ENCODE results near the gene SYT8. TPM values are rescaled to one million over a fixed set of nuclear protein-coding genes. Genes with fewer than 3 reads are reported as not detected.

Gene SYT8
- polyA plus RNA-seq, 1 donor from 2014 or later: not detected

- no peaks in the 10 kb centered on the region for H3K36me3 ChIP-seq (ENCODE audit: insufficient read depth, low read length)
- H3K27ac ChIP-seq (ENCODE audit: low read length): no peak overlapping the region
These were observed 48.8 kb downstream of the SYT8 start for GRCh38 chr11:1883346-1884302.

GRCh38 chr11:1884303-1884700 is 49.5 kb downstream of the SYT8 start:
- H3K4me3 ChIP-seq (ENCODE audit: low read length): no peak overlapping the region
- H3K36me3 ChIP-seq (ENCODE audit: insufficient read depth, low read length): no peaks in the 10 kb centered on the region
- no peaks in the 10 kb centered on the region for H3K9me3 ChIP-seq (ENCODE audit: low read length)
- H3K27me3 ChIP-seq (ENCODE audit: insufficient read depth, low read depth, low read length): no peaks in the 10 kb centered on the region
- H2AFZ ChIP-seq (ENCODE audit: low read depth, low read length): no peak overlapping the region
- no peak overlapping the region for H3K4me2 ChIP-seq (ENCODE audit: low read length)
- no peaks in the 10 kb centered on the region for H3K79me2 ChIP-seq (replicated peaks; ENCODE audit: insufficient read depth, low read length)
- no peaks in the 10 kb centered on the region for H4K20me1 ChIP-seq (ENCODE audit: insufficient read depth)
- no peak overlapping the region for H3K27ac ChIP-seq (ENCODE audit: low read length)
- no peak overlapping the region for H3K9ac ChIP-seq (ENCODE audit: low read length)
- no peaks in the 10 kb centered on the region for H3F3A ChIP-seq (ENCODE audit: insufficient read depth, low read length, poor library complexity, severe bottlenecking)
- H3K9me2 ChIP-seq (ENCODE audit: insufficient read depth, low read length): no peaks in the 10 kb centered on the region
- TF ChIP-seq EZH2 (IDR thresholded peaks at IDR 0.05; ENCODE audit: borderline replicate concordance, insufficient read depth, low read length, poor library complexity, severe bottlenecking): no peak
- no peak for TF ChIP-seq REST (IDR thresholded peaks at IDR 0.05; ENCODE audit: borderline replicate concordance)
- TF ChIP-seq, protein P1, sequence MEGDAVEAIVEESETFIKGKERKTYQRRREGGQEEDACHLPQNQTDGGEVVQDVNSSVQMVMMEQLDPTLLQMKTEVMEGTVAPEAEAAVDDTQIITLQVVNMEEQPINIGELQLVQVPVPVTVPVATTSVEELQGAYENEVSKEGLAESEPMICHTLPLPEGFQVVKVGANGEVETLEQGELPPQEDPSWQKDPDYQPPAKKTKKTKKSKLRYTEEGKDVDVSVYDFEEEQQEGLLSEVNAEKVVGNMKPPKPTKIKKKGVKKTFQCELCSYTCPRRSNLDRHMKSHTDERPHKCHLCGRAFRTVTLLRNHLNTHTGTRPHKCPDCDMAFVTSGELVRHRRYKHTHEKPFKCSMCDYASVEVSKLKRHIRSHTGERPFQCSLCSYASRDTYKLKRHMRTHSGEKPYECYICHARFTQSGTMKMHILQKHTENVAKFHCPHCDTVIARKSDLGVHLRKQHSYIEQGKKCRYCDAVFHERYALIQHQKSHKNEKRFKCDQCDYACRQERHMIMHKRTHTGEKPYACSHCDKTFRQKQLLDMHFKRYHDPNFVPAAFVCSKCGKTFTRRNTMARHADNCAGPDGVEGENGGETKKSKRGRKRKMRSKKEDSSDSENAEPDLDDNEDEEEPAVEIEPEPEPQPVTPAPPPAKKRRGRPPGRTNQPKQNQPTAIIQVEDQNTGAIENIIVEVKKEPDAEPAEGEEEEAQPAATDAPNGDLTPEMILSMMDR (IDR thresholded peaks at IDR 0.05; ENCODE audit: poor library complexity, severe bottlenecking): no peak
- TF ChIP-seq TAF1 (IDR thresholded peaks at IDR 0.05; ENCODE audit: low read depth): no peak
- TF ChIP-seq EP300 (conservative IDR thresholded peaks at IDR 0.05; ENCODE audit: poor library complexity, severe bottlenecking): no peak
- TF ChIP-seq RAD21 (conservative IDR thresholded peaks at IDR 0.05): no peak

More at GRCh38 chr11:1883346-1884302, 48.8 kb downstream of the SYT8 start:
- TF ChIP-seq, protein P1 (IDR thresholded peaks at IDR 0.05; ENCODE audit: poor library complexity, severe bottlenecking): no peak
- TF ChIP-seq REST (IDR thresholded peaks at IDR 0.05; ENCODE audit: borderline replicate concordance) (no peak), RAD21 (conservative IDR thresholded peaks at IDR 0.05) (no peak), POLR2AphosphoS5 (IDR thresholded peaks at IDR 0.05) (no peak), EZH2 (IDR thresholded peaks at IDR 0.05; ENCODE audit: borderline replicate concordance, insufficient read depth, low read length, poor library complexity, severe bottlenecking) (no peak), SMC3 (conservative IDR thresholded peaks at IDR 0.05; ENCODE audit: poor library complexity) (no peak), EP300 (conservative IDR thresholded peaks at IDR 0.05; ENCODE audit: poor library complexity, severe bottlenecking) (no peak)
- Histone ChIP-seq H3F3A (ENCODE audit: insufficient read depth, low read length, poor library complexity, severe bottlenecking) (no peaks in the 10 kb centered on the region), H3K27me3 (ENCODE audit: insufficient read depth, low read depth, low read length) (no peaks in the 10 kb centered on the region), H3K79me2 (replicated peaks; ENCODE audit: insufficient read depth, low read length) (no peaks in the 10 kb centered on the region), H3K4me2 (ENCODE audit: low read length) (no peak overlapping the region), H3K9me3 (ENCODE audit: low read length) (no peaks in the 10 kb centered on the region), H3K9me2 (ENCODE audit: insufficient read depth, low read length) (no peaks in the 10 kb centered on the region), H2AFZ (ENCODE audit: low read depth, low read length) (no peak overlapping the region), H3K4me3 (ENCODE audit: low read length) (no peak overlapping the region), H3K9ac (ENCODE audit: low read length) (no peak overlapping the region), H4K20me1 (ENCODE audit: insufficient read depth) (no peaks in the 10 kb centered on the region)

All from neural cell (in vitro differentiated cells).